Measurements from ENCODE around the gene GSTP1.

The GSTP1 gene

DNA sequence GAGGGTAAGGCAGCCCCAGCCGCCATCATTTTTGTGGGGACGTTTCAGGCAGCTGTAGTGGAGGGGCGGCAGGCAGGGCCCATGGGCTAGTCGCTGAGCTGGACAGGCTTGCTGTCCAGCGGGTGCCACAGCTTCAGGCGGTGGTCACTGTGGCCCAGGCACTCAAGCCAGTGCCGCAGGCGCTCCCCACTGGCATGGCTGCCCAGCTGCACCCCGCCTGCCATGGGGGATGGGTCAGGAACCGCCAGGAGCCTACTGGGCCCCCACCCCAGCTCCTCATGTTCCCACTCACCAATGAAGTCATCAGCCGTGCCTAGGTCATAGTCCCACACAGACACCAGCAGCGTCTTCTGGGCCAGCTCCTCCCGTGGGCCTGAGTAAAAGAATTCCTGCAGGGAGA lies 29.1 kb downstream of the GSTP1 start:
- Histone ChIP-seq H3K79me2 (no peaks in the 10 kb centered on the region), H3K27ac (no peak overlapping the region), H3K4me2 (ENCODE audit: low read length) (no peak overlapping the region), H3K9ac (no peak overlapping the region), H3K36me3 (ENCODE audit: control insufficient read depth, insufficient read depth, low read length) (no peaks in the 10 kb centered on the region), H3K4me1 (peaks cover 6% of the 10 kb centered on the region), H2AFZ (no peak overlapping the region), H3K9me3 (ENCODE audit: control insufficient read depth, low read length) (no peaks in the 10 kb centered on the region), H3K27me3 (ENCODE audit: control insufficient read depth, insufficient read depth, low read length) (no peaks in the 10 kb centered on the region), H3K4me3 (ENCODE audit: low read depth, low read length) (no peak overlapping the region)
- TF ChIP-seq, protein P1, sequence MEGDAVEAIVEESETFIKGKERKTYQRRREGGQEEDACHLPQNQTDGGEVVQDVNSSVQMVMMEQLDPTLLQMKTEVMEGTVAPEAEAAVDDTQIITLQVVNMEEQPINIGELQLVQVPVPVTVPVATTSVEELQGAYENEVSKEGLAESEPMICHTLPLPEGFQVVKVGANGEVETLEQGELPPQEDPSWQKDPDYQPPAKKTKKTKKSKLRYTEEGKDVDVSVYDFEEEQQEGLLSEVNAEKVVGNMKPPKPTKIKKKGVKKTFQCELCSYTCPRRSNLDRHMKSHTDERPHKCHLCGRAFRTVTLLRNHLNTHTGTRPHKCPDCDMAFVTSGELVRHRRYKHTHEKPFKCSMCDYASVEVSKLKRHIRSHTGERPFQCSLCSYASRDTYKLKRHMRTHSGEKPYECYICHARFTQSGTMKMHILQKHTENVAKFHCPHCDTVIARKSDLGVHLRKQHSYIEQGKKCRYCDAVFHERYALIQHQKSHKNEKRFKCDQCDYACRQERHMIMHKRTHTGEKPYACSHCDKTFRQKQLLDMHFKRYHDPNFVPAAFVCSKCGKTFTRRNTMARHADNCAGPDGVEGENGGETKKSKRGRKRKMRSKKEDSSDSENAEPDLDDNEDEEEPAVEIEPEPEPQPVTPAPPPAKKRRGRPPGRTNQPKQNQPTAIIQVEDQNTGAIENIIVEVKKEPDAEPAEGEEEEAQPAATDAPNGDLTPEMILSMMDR (IDR thresholded peaks at IDR 0.05), result no peak

DNA sequence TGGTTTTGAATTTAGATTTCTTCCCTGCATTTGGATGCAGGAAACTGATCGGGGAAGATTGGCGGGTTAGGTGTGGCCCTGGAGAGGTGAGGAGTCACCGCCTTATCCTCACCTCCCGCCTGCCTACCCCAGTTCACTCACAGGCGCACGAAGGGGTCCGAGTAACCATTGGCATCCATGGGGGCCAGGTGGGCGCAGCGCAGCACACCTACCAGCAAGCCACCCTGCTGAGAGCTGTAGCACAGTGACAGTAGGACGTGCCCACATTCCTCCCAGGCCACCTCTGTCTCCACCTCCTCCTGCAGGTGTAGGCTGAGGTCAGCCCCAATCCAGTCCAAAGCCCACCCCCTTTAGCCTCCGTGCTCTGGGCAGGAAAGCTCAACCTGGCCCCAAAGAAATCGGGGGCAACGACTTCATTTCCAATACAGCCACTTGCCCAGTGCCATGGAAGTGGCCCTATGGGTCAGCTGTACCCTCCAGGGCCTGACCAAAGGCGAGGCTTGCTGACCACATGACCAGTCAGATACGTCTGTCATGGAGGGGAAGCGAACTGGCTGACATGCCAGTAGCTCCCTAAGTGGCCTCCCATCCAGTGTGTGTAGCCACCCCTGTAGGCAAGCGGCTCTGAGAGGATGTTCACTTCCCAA lies 29.8 kb downstream of the GSTP1 start:
- no peak overlapping the region for H3K4me3 ChIP-seq (ENCODE audit: low read depth, low read length)
- peaks cover 5% of the 10 kb centered on the region for H3K4me1 ChIP-seq
- H3K9me3 ChIP-seq (ENCODE audit: control insufficient read depth, low read length), result no peaks in the 10 kb centered on the region
- H3K9ac ChIP-seq, result no peak overlapping the region
- peak overlapping the region; percentile 50 for H3K4me2 ChIP-seq (ENCODE audit: low read length)
- H2AFZ ChIP-seq, result no peak overlapping the region
- no peaks in the 10 kb centered on the region for H3K79me2 ChIP-seq
- TF ChIP-seq, protein P1 (IDR thresholded peaks at IDR 0.05), result no peak
- no peaks in the 10 kb centered on the region for H3K27me3 ChIP-seq (ENCODE audit: control insufficient read depth, insufficient read depth, low read length)
- H3K27ac ChIP-seq, result no peak overlapping the region
- H3K36me3 ChIP-seq (ENCODE audit: control insufficient read depth, insufficient read depth, low read length), result no peaks in the 10 kb centered on the region

DNA sequence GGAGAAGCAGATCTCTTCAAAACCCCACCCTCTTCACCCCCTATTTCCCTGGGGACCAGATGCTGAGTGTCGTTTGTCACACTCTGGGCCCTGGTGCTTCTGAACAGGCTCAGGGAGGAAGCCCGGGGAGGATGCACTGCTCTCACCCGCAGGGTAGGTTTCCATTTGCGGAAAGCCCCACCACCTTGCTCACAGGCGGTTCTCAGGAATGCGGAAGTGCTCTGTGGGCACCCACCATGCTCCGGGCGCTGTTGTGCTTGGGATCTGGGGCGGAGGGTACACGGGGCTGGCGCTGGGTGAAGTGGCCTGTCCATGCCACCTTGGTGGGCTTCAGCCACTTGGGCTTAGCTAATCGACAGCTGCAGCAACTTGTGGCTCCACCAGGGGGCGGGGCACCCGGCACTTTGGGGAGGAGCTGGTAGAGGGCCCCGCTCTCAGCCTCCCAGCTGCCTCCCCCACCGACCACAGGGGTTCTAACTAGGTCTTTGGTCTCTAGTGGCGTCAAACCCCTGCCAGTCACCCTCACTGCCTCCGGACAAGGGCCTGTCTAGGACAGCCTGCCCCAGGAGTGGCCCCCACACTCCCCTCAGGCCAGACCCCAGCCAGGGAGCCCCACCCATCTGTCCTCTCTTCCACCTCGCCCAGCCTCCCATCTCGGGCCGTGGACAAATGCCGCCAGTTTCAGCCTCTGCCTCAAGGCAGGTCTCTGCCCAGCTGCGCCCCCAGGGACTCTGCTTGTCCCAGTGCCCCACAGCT lies 30.5 kb downstream of the GSTP1 start:
- TF ChIP-seq, protein P1 (IDR thresholded peaks at IDR 0.05), result peak; percentile 46
- Histone ChIP-seq H3K9ac (no peak overlapping the region), H3K4me3 (ENCODE audit: low read depth, low read length) (peak overlapping the region; percentile 17), H3K79me2 (no peaks in the 10 kb centered on the region), H2AFZ (peak overlapping the region; percentile 77), H3K4me1 (peaks cover 5% of the 10 kb centered on the region), H3K27me3 (ENCODE audit: control insufficient read depth, insufficient read depth, low read length) (no peaks in the 10 kb centered on the region), H3K27ac (no peak overlapping the region), H3K36me3 (ENCODE audit: control insufficient read depth, insufficient read depth, low read length) (no peaks in the 10 kb centered on the region), H3K4me2 (ENCODE audit: low read length) (peak overlapping the region; percentile 50), H3K9me3 (ENCODE audit: control insufficient read depth, low read length) (no peaks in the 10 kb centered on the region)

DNA sequence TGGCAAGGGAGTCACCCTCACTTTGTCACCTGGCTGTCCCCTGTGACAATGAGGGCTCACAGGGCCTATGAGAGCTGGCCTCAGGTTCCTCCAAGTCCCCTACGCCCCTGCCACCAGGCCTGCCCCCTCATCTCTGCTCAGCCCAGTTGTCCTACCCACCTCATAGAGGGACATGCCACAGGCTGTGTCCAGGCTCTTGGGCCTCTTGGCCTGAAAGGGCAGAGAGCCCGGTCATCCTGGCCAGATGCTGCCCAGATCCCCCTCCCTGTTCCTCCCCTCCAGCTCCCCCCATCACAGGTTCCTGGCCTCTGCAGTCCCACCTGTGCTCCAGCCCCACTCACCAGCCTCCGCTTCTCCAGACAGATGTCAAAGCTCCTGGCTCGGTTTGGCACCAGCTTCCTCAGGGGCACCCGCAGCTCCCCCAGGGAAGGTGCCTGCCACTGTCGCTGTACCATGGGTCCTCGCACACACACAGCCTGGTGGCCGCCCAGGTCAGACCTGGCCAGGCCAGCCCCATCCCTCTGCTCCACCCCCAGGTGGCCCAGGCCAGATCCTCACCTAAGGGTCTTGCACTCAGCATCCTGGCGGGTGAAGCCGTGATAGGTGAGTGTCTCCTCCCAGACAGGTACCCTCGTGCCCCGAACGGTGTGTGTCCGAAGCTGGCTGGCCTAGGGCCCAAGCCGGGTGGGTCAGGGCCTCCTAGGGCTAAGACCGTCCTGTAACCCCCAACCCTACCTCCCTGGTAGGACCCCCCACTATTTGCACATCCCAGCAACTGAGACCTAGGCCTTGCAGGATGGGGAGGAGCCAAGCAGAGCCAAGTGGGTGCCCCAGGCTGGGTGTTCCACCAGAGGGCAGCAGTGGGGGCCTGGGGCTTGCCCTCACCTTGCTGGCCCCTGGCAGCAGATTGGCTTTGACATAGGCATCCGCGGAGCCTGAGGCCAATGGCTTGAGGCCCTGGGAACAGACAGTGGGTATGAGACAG lies 31.4 kb downstream of the GSTP1 start:
- H3K27ac ChIP-seq, result no peak overlapping the region
- TF ChIP-seq, protein P1 (IDR thresholded peaks at IDR 0.05), result no peak

More for the DNA sequence above, 31.4 kb downstream of the GSTP1 start:
- Histone ChIP-seq H3K4me1 (peaks cover 5% of the 10 kb centered on the region), H3K4me3 (ENCODE audit: low read depth, low read length) (no peak overlapping the region), H3K9ac (no peak overlapping the region), H2AFZ (no peak overlapping the region), H3K27me3 (ENCODE audit: control insufficient read depth, insufficient read depth, low read length) (no peaks in the 10 kb centered on the region), H3K4me2 (ENCODE audit: low read length) (no peak overlapping the region), H3K9me3 (ENCODE audit: control insufficient read depth, low read length) (no peaks in the 10 kb centered on the region), H3K79me2 (no peaks in the 10 kb centered on the region), H3K36me3 (ENCODE audit: control insufficient read depth, insufficient read depth, low read length) (no peaks in the 10 kb centered on the region)

Data from parathyroid adenoma (tissue), 2 donors.